Measurements from ENCODE around the gene TBC1D24. TPM values are rescaled to one million over a fixed set of nuclear protein-coding genes. Genes with fewer than 3 reads are reported as not detected.

TBC1D24 gene
- total and polyA plus RNA-seq, 9 of the 15 experiments (the other 6 are each of a cell fraction or from before 2014, with no cell fraction given): 1.7 to 22.6 (median 7.2) TPM

- TF ChIP-seq PATZ1 (CRISPR knock-in tag; IDR thresholded peaks at IDR 0.05; ENCODE audit: borderline replicate concordance): no peak
Observed at GRCh38 chr16:2511128-2511800, 36.3 kb downstream of the TBC1D24 start (continued).

DNA sequence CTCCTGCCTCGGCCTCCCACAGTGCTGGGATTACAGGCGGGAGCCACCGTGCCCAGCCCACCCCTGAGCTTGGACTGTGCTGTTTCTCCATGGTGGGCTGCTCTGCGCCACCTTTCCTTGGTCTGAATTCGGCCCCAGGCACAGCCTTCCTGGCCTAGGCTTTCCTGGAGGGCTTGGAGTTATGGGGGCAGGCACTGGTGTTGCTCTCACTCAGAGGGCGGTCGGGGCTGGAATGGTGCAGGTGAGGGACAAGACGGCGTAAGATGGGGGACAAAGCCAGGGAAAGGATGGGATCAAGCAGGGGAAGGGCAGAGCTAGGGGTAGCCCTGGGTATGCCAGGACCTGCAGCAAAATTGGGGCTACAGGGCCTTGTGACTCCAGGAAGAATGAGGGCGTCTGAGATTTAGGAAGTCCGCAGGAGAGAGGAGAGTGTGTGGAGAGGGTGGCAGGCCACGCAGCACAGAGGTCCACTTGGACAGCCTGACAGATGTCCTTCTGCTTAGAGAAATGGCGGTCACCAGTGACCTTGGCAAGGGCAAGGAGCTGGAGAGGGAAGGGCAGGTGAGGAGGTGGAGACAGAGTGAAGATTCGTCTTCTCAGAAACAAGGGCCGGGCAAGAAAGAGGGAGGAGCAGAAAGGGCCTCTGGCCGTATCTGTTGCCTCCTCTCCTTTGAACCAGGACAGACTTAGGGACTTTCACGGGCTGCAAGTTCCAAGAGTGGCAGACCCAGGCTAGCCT, 37.2 kb downstream of the TBC1D24 start:
- no peak for FAIRE-seq
- TF ChIP-seq, protein P1, sequence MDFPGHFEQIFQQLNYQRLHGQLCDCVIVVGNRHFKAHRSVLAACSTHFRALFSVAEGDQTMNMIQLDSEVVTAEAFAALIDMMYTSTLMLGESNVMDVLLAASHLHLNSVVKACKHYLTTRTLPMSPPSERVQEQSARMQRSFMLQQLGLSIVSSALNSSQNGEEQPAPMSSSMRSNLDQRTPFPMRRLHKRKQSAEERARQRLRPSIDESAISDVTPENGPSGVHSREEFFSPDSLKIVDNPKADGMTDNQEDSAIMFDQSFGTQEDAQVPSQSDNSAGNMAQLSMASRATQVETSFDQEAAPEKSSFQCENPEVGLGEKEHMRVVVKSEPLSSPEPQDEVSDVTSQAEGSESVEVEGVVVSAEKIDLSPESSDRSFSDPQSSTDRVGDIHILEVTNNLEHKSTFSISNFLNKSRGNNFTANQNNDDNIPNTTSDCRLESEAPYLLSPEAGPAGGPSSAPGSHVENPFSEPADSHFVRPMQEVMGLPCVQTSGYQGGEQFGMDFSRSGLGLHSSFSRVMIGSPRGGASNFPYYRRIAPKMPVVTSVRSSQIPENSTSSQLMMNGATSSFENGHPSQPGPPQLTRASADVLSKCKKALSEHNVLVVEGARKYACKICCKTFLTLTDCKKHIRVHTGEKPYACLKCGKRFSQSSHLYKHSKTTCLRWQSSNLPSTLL (IDR thresholded peaks at IDR 0.05): 0 out of 2 replicates have a peak, but pooled peaks have one; percentile 15
- TF ChIP-seq, protein P2, sequence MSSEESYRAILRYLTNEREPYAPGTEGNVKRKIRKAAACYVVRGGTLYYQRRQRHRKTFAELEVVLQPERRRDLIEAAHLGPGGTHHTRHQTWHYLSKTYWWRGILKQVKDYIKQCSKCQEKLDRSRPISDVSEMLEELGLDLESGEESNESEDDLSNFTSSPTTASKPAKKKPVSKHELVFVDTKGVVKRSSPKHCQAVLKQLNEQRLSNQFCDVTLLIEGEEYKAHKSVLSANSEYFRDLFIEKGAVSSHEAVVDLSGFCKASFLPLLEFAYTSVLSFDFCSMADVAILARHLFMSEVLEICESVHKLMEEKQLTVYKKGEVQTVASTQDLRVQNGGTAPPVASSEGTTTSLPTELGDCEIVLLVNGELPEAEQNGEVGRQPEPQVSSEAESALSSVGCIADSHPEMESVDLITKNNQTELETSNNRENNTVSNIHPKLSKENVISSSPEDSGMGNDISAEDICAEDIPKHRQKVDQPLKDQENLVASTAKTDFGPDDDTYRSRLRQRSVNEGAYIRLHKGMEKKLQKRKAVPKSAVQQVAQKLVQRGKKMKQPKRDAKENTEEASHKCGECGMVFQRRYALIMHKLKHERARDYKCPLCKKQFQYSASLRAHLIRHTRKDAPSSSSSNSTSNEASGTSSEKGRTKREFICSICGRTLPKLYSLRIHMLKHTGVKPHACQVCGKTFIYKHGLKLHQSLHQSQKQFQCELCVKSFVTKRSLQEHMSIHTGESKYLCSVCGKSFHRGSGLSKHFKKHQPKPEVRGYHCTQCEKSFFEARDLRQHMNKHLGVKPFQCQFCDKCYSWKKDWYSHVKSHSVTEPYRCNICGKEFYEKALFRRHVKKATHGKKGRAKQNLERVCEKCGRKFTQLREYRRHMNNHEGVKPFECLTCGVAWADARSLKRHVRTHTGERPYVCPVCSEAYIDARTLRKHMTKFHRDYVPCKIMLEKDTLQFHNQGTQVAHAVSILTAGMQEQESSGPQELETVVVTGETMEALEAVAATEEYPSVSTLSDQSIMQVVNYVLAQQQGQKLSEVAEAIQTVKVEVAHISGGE (CRISPR knock-in tag; IDR thresholded peaks at IDR 0.05): no peak
- TF ChIP-seq ZNF282 (CRISPR knock-in tag; IDR thresholded peaks at IDR 0.05): 0 out of 2 replicates have a peak, but pooled peaks have one; percentile 0
- 0 out of 2 replicates have a peak, but pooled peaks have one; percentile 21 for TF ChIP-seq RFX7 (CRISPR knock-in tag; IDR thresholded peaks at IDR 0.05)
- TF ChIP-seq YY1 (IDR thresholded peaks at IDR 0.05; ENCODE audit: borderline replicate concordance in 1 of 3, control insufficient read depth in 1 of 3, extremely low read depth in 1 of 3, insufficient read depth in 3 of 3, insufficient read length in 1 of 3, insufficient replicate concordance in 2 of 3, low read depth in 1 of 3, low read length in 2 of 3): peak in 1 of 3 experiments; percentile 33
- 0 out of 2 replicates have a peak, but pooled peaks have one; percentile 20 for TF ChIP-seq ZNF143 (CRISPR knock-in tag; IDR thresholded peaks at IDR 0.05)
- peak; percentile 75; the same call in 1 of the 2 replicates for TF ChIP-seq HDGF (IDR thresholded peaks at IDR 0.05)
- 0 out of 2 replicates have a peak, but pooled peaks have one; percentile 15 for TF ChIP-seq NFRKB (IDR thresholded peaks at IDR 0.05; ENCODE audit: low read depth)

More for the DNA sequence above, 37.2 kb downstream of the TBC1D24 start:
- intact Hi-C loops (cut with micrococcal nuclease): no loop called here
- peaks cover 18% of the 10 kb centered on the region for H3K36me3 ChIP-seq (ENCODE audit: control insufficient read depth, insufficient read depth, low read length)
- in situ Hi-C loops (cut with MboI): no loop called here
- no peak overlapping the region for H3K4me3 ChIP-seq
- ATAC-seq (peak; percentile 6; the same call in 1 of the 3 replicates), DNase-seq (ENCODE audit: extremely low read depth in 1 of 4, low spot score in 3 of 4) (peak in 2 of 4 experiments; percentile 38 to 57)
- CTCF ChIA-PET (ENCODE audit: low intra/inter-chr PET ratio): no interaction called here
- peaks cover 3% of the 10 kb centered on the region for H3K9me1 ChIP-seq (ENCODE audit: control insufficient read depth, insufficient read depth, low read length)
- H3K4me1 ChIP-seq (replicated peaks in 1 of 2; ENCODE audit: control insufficient read depth in 2 of 2, insufficient read depth in 2 of 2, low read length in 2 of 2): peaks cover 50 to 88% of the 10 kb centered on the region in 2 experiments
- H3K9me3 ChIP-seq (replicated peaks; ENCODE audit: control insufficient read depth, insufficient read depth, low read depth, low read length): no peaks in the 10 kb centered on the region
- H3K9ac ChIP-seq (ENCODE audit: insufficient read depth in 1 of 2, low read depth in 2 of 2, low read length in 2 of 2): peak overlapping the region; percentile 42 to 96
- H4K20me1 ChIP-seq (replicated peaks; ENCODE audit: control insufficient read depth, insufficient read depth, low read length): peaks cover 24% of the 10 kb centered on the region
- peak overlapping the region; percentile 94 for H3K4me2 ChIP-seq (ENCODE audit: insufficient read depth, low read length)
- H3K27me3 ChIP-seq (ENCODE audit: control insufficient read depth in 2 of 2, insufficient read depth in 2 of 2, low read length in 2 of 2): no peaks in the 10 kb centered on the region
- H2AFZ ChIP-seq (ENCODE audit: low read depth, low read length): peak overlapping the region; percentile 80
- no TSS peak for BruUV-seq (replicated peaks)
- POLR2A ChIA-PET: interaction anchor here (0.6 to 1.3 kb wide), 5 partner anchors 9 to 55 kb away, joined by 3 to 5 read pairs (median 3); no protein-coding TSS in a partner anchor
- peak overlapping the region; percentile 61 for H3K27ac ChIP-seq (ENCODE audit: extremely low read depth, low read depth, low read length)
- 57% methylated on average over 17 of the region's 17 CpGs for WGBS (ENCODE audit: insufficient coverage, low coverage, missing lambda C conversion rate)
- peaks cover 41% of the 10 kb centered on the region for H3K79me2 ChIP-seq (ENCODE audit: control insufficient read depth, insufficient read depth, low read length)
